ENCODE results near the gene HOXD4.

The HOXD4 gene

GRCh38 chr2:176136374-176137251 lies 14.7 kb upstream of the HOXD4 start:
- Histone ChIP-seq H3K4me3 (peak overlapping the region; percentile 26 to 70 (median 40)), H3K27ac (peak overlapping the region; percentile 44 to 98 (median 84))

GRCh38 chr2:176137252-176137580 lies 14.1 kb upstream of the HOXD4 start:
- Histone ChIP-seq H3K27ac (peak overlapping the region in 18 of 21 experiments; percentile 44 to 98 (median 85)), H3K4me3 (peak overlapping the region; percentile 26 to 70 (median 40))

DNA sequence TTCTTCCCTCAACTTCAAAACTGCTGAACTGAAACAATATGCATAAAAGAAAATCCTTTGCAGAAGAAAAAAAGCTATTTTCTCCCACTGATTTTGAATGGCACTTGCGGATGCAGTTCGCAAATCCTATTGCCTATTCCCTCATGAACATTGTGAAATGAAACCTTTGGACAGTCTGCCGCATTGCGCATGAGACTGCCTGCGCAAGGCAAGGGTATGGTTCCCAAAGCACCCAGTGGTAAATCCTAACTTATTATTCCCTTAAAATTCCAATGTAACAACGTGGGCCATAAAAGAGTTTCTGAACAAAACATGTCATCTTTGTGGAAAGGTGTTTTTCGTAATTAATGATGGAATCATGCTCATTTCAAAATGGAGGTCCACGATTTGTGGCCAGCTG lies 13.4 kb upstream of the HOXD4 start:
- Histone ChIP-seq H3K4me3 (peak overlapping the region in 4 of 7 experiments; percentile 2 to 70 (median 42)), H3K27ac (peak overlapping the region in 8 of 21 experiments; percentile 46 to 98 (median 79))

- H3K27ac ChIP-seq, result peak overlapping the region in 15 of 21 experiments; percentile 13 to 98 (median 74)
- H3K4me3 ChIP-seq, result peak overlapping the region in 4 of 7 experiments; percentile 2 to 70 (median 42)
Measured at GRCh38 chr2:176138526-176138922, 12.8 kb upstream of the HOXD4 start.

- peak overlapping the region in 4 of 7 experiments; percentile 2 to 70 (median 42) for H3K4me3 ChIP-seq
- peak overlapping the region in 16 of 21 experiments; percentile 13 to 98 (median 74) for H3K27ac ChIP-seq
Measured at GRCh38 chr2:176138923-176139660, 12.3 kb upstream of the HOXD4 start.

DNA sequence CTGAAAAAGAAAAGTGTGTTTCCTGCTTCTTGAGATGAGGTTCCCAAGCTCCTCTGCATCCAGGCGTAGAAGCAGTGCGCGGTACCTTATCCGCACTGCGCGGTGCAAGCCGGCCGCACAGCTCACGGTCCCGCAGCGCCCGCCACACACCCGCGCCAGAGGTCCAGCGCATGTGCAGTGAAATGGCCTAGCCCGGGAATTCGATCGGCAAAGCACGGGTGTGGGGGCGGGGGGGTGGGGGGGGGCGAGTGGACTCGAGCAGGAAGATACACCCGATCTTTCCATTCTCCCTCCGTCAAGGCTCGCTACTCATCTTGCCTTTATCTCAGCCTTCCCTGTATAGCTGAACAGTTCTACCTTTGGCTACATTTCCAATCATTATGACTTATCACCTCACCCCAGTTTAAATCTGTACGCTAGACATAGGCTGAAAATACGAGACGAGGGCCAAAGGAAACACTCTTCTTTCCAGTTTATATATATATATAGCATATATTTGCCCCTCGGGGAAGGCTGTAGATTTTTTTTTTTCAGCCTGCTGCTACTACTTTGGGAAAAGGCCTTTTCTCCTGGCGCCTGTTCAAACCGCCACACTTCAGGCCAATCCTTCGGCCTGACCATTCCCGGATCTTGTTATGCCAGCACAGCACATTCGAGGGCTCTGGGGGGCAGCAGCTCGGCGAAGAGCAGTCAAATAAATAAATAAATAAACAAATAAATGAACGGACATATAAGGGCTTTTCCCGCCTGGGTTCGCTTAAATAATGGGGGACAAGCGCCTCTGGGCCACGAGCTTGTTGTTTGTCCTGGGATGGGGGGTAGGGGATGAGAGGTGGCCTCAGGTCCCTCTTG lies 11.5 kb upstream of the HOXD4 start:
- Histone ChIP-seq H3K27ac (peak overlapping the region in 17 of 21 experiments; percentile 13 to 98 (median 72)), H3K4me3 (peak overlapping the region in 5 of 7 experiments; percentile 20 to 70 (median 40))

GRCh38 chr2:176140513-176141317 lies 10.6 kb upstream of the HOXD4 start:
- peak overlapping the region; percentile 20 to 70 (median 40) for H3K4me3 ChIP-seq
- H3K27ac ChIP-seq, result peak overlapping the region in 17 of 21 experiments; percentile 13 to 98 (median 72)

DNA sequence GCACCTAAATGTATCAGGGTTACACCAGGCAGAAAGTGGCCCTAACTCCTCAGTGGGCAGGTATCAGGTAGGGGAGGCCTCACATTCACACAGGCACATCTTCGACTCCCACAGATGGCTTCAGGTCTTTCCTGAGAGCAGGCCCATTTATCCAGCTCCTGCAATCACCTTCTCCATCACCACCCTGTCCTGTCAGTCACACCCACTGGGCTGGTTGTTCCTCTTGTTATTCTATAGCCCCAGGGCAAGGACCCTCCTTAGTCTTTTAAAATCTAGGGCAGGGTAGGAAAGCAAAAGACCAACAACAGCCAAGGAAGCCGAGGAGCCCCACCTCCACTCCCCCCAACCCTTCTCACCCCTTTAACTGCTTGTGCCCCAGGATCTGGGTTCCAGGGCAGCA lies 9.1 kb upstream of the HOXD4 start:
- H3K4me3 ChIP-seq, result no peak overlapping the region

GRCh38 chr2:176145085-176145969 lies 6.0 kb upstream of the HOXD4 start:
- Histone ChIP-seq H3K4me3 (no peak overlapping the region), H3K27ac (no peak overlapping the region)

More for the DNA sequence above, 9.1 kb upstream of the HOXD4 start:
- H3K27ac ChIP-seq, result no peak overlapping the region

GRCh38 chr2:176146101-176146500 lies 5.2 kb upstream of the HOXD4 start:
- no peak overlapping the region for H3K4me3 ChIP-seq

GRCh38 chr2:176146645-176147044 lies 4.7 kb upstream of the HOXD4 start:
- no peak overlapping the region for H3K4me3 ChIP-seq
- H3K27ac ChIP-seq, result no peak overlapping the region

More at GRCh38 chr2:176146101-176146500, 5.2 kb upstream of the HOXD4 start:
- H3K27ac ChIP-seq, result no peak overlapping the region

DNA sequence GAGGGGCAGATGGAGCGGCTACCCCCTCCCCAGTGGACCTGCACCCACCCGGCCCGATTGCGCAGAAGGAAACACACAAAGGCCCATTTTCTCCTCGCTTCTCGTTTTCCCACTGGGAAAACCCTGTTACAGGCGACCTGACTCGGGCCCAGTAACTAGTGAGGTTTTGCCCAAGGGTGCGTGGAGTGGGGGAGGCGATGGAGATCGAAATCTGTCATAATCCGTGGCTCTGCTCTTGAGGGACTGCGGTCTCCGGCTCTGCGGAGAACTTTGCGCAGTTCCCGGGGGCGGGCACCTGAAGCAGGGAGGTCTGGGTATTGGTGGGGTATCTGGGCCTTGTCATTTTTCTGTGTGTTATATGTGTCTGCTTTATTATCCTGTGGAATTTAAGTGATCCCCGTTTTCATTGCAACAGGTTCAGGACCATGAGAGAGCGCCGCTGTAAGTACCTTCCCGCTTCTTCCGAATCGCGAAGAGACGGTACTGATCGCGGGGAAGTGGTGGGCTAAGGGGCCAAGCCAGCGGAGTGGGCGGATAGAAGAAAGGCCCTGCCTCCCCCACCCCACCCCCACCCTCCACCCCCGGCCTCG lies 4.0 kb upstream of the HOXD4 start:
- no peak overlapping the region for H3K27ac ChIP-seq
- H3K4me3 ChIP-seq, result no peak overlapping the region

DNA sequence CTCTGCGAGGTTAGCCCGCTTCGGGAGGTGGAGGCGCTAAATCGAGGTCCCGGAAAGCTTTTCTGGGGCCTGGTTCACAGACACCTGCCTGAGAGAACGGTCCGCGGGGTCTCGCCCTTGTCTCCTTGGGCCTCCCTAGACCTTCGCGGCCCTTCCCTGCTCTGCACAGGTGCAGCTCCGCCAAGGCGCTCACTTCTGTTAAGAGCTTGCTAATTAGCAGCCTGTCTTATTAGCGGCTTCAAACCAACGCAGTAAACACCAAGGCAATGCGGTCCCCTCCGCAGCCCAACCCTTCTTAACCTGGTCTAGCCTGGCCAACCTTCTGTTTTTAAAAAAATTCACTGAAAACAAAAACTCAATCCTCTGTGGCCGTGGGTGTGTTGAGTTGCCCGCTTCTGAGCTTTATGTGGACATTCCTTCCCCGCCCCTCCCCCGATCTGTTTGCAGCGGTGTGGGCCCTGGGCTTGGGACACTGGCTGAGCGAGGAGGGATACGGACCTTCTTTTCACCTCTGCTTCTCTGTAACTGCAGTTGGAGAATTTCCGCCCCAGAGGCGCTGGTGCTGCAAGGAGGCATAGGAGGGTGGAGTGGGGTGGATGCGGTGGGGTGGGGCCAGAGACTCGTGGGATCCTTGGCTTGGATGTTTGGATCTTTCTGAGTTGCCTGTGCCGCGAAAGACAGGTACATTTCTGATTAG lies 3.4 kb upstream of the HOXD4 start:
- no peak overlapping the region for H3K27ac ChIP-seq
- H3K4me3 ChIP-seq, result no peak overlapping the region

GRCh38 chr2:176148751-176149421 lies 2.5 kb upstream of the HOXD4 start:
- Histone ChIP-seq H3K27ac (no peak overlapping the region), H3K4me3 (no peak overlapping the region)

- Histone ChIP-seq H3K4me3 (no peak overlapping the region), H3K27ac (no peak overlapping the region)
Measured at GRCh38 chr2:176149481-176149938, 1.8 kb upstream of the HOXD4 start.

- Histone ChIP-seq H3K27ac (no peak overlapping the region), H3K4me3 (no peak overlapping the region)
Measured at GRCh38 chr2:176149939-176150583, 1.3 kb upstream of the HOXD4 start.

Measured in skin epidermis (tissue), 12 donors.